Measurements from ENCODE around the gene CRX. TPM values are rescaled to one million over a fixed set of nuclear protein-coding genes. Genes with fewer than 3 reads are reported as not detected.
"Not testable (repeated sequence)": the region's sequence is repeated elsewhere in the genome, so short reads cannot be mapped to it uniquely, and the experiment has no call there.

Gene CRX
- total and polyA plus RNA-seq, 2 donors (not counting 1 experiment from before 2014, with no cell fraction given) = not detected

DNA sequence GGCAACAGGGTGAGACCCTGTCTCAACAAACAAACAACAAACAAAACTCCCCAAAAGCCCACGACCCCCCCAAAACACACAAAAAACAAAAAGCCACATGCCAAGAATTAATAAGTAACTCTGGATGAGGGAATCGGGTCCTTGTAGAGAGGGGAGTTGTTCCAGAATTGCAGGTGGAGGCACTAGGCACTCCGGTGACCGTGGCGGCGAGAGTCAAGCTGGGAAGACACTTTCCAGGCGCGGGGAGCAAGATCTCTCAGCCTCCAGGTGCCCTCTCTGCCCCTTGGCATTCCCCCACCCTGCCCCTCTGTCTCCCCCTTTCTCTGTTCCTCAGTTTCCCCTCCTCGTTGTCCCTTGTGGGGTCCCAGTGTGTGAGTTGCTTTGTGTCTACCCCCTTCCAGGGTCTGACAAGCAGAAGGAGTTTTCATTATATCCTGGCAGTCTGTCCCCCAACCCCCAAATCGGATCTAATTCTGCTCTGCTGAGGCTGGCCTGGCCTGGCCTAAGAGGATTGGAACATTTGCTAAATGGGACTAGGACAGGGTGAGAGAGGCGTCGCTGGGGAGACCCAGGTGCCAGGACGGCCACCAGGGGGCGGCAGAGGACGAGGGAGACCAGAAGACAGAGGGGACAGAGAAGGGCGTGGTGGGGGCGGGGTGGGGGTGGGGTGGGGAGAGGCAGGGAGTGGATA lies 8.3 kb upstream of the CRX start:
- TF ChIP-seq EZH2 (IDR thresholded peaks at IDR 0.05; ENCODE audit: borderline replicate concordance, insufficient read depth, low read depth, low read length, poor library complexity, severe bottlenecking) = no peak
- TF ChIP-seq, protein P1, sequence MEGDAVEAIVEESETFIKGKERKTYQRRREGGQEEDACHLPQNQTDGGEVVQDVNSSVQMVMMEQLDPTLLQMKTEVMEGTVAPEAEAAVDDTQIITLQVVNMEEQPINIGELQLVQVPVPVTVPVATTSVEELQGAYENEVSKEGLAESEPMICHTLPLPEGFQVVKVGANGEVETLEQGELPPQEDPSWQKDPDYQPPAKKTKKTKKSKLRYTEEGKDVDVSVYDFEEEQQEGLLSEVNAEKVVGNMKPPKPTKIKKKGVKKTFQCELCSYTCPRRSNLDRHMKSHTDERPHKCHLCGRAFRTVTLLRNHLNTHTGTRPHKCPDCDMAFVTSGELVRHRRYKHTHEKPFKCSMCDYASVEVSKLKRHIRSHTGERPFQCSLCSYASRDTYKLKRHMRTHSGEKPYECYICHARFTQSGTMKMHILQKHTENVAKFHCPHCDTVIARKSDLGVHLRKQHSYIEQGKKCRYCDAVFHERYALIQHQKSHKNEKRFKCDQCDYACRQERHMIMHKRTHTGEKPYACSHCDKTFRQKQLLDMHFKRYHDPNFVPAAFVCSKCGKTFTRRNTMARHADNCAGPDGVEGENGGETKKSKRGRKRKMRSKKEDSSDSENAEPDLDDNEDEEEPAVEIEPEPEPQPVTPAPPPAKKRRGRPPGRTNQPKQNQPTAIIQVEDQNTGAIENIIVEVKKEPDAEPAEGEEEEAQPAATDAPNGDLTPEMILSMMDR (IDR thresholded peaks at IDR 0.05) = peak; percentile 63
- H2AFZ ChIP-seq (ENCODE audit: insufficient read depth, low read depth, low read length, poor library complexity, severe bottlenecking) = no peak overlapping the region
- no peak overlapping the region for H3K4me3 ChIP-seq (ENCODE audit: control extremely low read depth in 1 of 5, extremely low read depth in 1 of 5, insufficient read depth in 1 of 5, low read depth in 2 of 5, low read length in 4 of 5)
- H3K4me3 Mint-ChIP-seq = no peak overlapping the region
- H3K36me3 ChIP-seq (replicated peaks in 1 of 2; ENCODE audit: control extremely low read depth in 1 of 2, control insufficient read depth in 1 of 2, extremely low read depth in 1 of 2, insufficient read depth in 2 of 2, low read length in 1 of 2) = no peaks in the 10 kb centered on the region
- intact Hi-C loops (cut with micrococcal nuclease) = no loop called here
- no peak overlapping the region for H3K4me2 ChIP-seq (replicated peaks; ENCODE audit: low read depth, low read length, poor library complexity, severe bottlenecking)
- ChIA-PET CTCF (no interaction called here), POLR2A (no interaction called here)
- 83% methylated on average over 6 of the region's 17 CpGs for WGBS (ENCODE audit: insufficient coverage)
- peak; percentile 61 for DNase-seq
- no peaks in the 10 kb centered on the region for H4K20me1 ChIP-seq (ENCODE audit: control insufficient read depth, insufficient read depth, low read length, poor library complexity, severe bottlenecking)
- H3K27ac Mint-ChIP-seq = no peak overlapping the region
- H3K27me3 ChIP-seq (replicated peaks in 1 of 4; ENCODE audit: control extremely low read depth in 1 of 4, control insufficient read depth in 3 of 4, insufficient read depth in 4 of 4, low read length in 3 of 4) = peaks cover 0 to 10% (median 0%) of the 10 kb centered on the region in 4 experiments
- no peaks in the 10 kb centered on the region for H3K4me1 ChIP-seq (ENCODE audit: control insufficient read depth in 2 of 2, insufficient read depth in 2 of 2, low read length in 2 of 2)
- no peak overlapping the region for H3K9ac ChIP-seq (ENCODE audit: low read length)
- peak; percentile 51 for ATAC-seq (ENCODE audit: low read depth)
- no peaks in the 10 kb centered on the region for H3K9me3 Mint-ChIP-seq (ENCODE audit: insufficient read depth)
- H3K27ac ChIP-seq (ENCODE audit: low read length in 2 of 2) = no peak overlapping the region
- no peaks in the 10 kb centered on the region for H3K4me1 Mint-ChIP-seq
- H3K79me2 ChIP-seq (ENCODE audit: control insufficient read depth, insufficient read depth, low read length) = no peaks in the 10 kb centered on the region
- peaks cover 14% of the 10 kb centered on the region for H3K27me3 Mint-ChIP-seq
- no peaks in the 10 kb centered on the region for H3K9me3 ChIP-seq (ENCODE audit: control extremely low read depth in 1 of 3, control insufficient read depth in 2 of 3, insufficient read depth in 1 of 3, low read length in 2 of 3)

DNA sequence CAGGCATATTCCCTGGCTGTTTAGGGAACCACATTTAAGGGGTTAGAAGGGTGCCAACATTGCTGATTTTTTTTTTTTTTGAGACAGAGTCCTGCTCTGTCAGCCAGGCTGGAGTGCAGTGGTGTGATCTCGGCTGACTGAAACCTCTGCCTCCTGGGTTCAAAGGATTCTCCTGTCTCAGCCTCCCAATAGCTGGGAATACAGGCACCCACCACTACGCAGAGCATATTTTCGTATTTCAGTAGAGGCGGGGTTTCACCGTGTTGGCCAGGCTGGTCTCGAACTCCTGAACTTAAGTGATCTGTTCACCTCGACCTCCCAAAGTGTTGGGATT lies 7.8 kb upstream of the CRX start:
- H3K4me2 ChIP-seq (replicated peaks; ENCODE audit: low read depth, low read length, poor library complexity, severe bottlenecking) = no peak overlapping the region
- H3K4me1 Mint-ChIP-seq = no peaks in the 10 kb centered on the region
- 77% methylated on average over 6 of the region's 7 CpGs for WGBS (ENCODE audit: insufficient coverage)
- H3K79me2 ChIP-seq (ENCODE audit: control insufficient read depth, insufficient read depth, low read length) = no peaks in the 10 kb centered on the region
- no peaks in the 10 kb centered on the region for H3K9me3 ChIP-seq (ENCODE audit: control extremely low read depth in 1 of 3, control insufficient read depth in 2 of 3, insufficient read depth in 1 of 3, low read length in 2 of 3)
- ATAC-seq (ENCODE audit: low read depth) = no peak
- H3K9me3 Mint-ChIP-seq (ENCODE audit: insufficient read depth) = no peaks in the 10 kb centered on the region
- DNase-seq = no peak
- no peak overlapping the region for H3K4me3 ChIP-seq (ENCODE audit: control extremely low read depth in 1 of 5, extremely low read depth in 1 of 5, insufficient read depth in 1 of 5, low read depth in 2 of 5, low read length in 4 of 5)
- no peaks in the 10 kb centered on the region for H3K36me3 ChIP-seq (replicated peaks in 1 of 2; ENCODE audit: control extremely low read depth in 1 of 2, control insufficient read depth in 1 of 2, extremely low read depth in 1 of 2, insufficient read depth in 2 of 2, low read length in 1 of 2)
- no peak overlapping the region for H2AFZ ChIP-seq (ENCODE audit: insufficient read depth, low read depth, low read length, poor library complexity, severe bottlenecking)
- H3K4me1 ChIP-seq (ENCODE audit: control insufficient read depth in 2 of 2, insufficient read depth in 2 of 2, low read length in 2 of 2) = no peaks in the 10 kb centered on the region
- TF ChIP-seq, protein P1 (IDR thresholded peaks at IDR 0.05) = peak; percentile 29
- TF ChIP-seq EZH2 (IDR thresholded peaks at IDR 0.05; ENCODE audit: borderline replicate concordance, insufficient read depth, low read depth, low read length, poor library complexity, severe bottlenecking) = no peak
- peaks cover 0 to 10% (median 0%) of the 10 kb centered on the region in 4 experiments for H3K27me3 ChIP-seq (replicated peaks in 1 of 4; ENCODE audit: control extremely low read depth in 1 of 4, control insufficient read depth in 3 of 4, insufficient read depth in 4 of 4, low read length in 3 of 4)
- ChIA-PET CTCF (no interaction called here), POLR2A (no interaction called here)
- peaks cover 15% of the 10 kb centered on the region for H3K27me3 Mint-ChIP-seq
- no peak overlapping the region for H3K9ac ChIP-seq (ENCODE audit: low read length)
- no peak overlapping the region for H3K27ac Mint-ChIP-seq
- intact Hi-C loops (cut with micrococcal nuclease) = no loop called here
- H3K27ac ChIP-seq (ENCODE audit: low read length in 2 of 2) = no peak overlapping the region
- H3K4me3 Mint-ChIP-seq = no peak overlapping the region
- H4K20me1 ChIP-seq (ENCODE audit: control insufficient read depth, insufficient read depth, low read length, poor library complexity, severe bottlenecking) = no peaks in the 10 kb centered on the region

DNA sequence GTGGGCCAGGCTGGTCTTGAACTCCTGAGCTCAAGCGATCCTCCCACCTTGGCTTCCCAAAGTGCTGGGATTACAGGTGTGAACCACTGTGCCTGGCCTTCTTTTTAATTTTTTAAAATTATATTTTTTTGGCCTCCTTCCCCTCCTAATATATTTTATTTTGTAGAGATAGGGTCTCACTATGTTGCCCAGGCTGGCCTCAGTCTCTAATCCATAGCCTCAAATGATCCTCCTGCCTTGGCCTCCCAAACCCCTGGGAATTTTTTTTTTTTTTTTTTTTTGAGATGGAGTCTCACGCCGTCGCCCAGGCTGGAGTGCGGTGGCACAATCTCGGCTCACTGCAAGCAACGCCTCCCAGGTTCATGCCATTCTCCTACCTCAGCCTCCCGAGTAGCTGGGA lies 5.5 kb upstream of the CRX start:
- CTCF ChIA-PET = interaction anchor here (0.8 kb wide), 1 partner anchor 457 kb away, joined by 3 read pairs; no protein-coding TSS in a partner anchor
- peaks cover 34% of the 10 kb centered on the region for H3K27me3 Mint-ChIP-seq
- WGBS (ENCODE audit: insufficient coverage) = no CpG with 5 or more reads among the region's 8 CpGs
- H3K4me1 ChIP-seq (ENCODE audit: control insufficient read depth in 2 of 2, insufficient read depth in 2 of 2, low read length in 2 of 2); intact Hi-C loops (cut with micrococcal nuclease); H3K9me3 ChIP-seq (ENCODE audit: control extremely low read depth in 1 of 3, control insufficient read depth in 2 of 3, insufficient read depth in 1 of 3, low read length in 2 of 3); DNase-seq; H3K4me1 Mint-ChIP-seq; H3K36me3 ChIP-seq (replicated peaks in 1 of 2; ENCODE audit: control extremely low read depth in 1 of 2, control insufficient read depth in 1 of 2, extremely low read depth in 1 of 2, insufficient read depth in 2 of 2, low read length in 1 of 2); H3K27ac Mint-ChIP-seq; H3K4me3 Mint-ChIP-seq; ATAC-seq (ENCODE audit: low read depth); H3K9ac ChIP-seq (ENCODE audit: low read length); H3K27ac ChIP-seq (ENCODE audit: low read length in 2 of 2); H3K4me2 ChIP-seq (replicated peaks; ENCODE audit: low read depth, low read length, poor library complexity, severe bottlenecking); H3K9me3 Mint-ChIP-seq (ENCODE audit: insufficient read depth); H3K79me2 ChIP-seq (ENCODE audit: control insufficient read depth, insufficient read depth, low read length); H3K4me3 ChIP-seq (ENCODE audit: control extremely low read depth in 1 of 5, extremely low read depth in 1 of 5, insufficient read depth in 1 of 5, low read depth in 2 of 5, low read length in 4 of 5); H4K20me1 ChIP-seq (ENCODE audit: control insufficient read depth, insufficient read depth, low read length, poor library complexity, severe bottlenecking); H2AFZ ChIP-seq (ENCODE audit: insufficient read depth, low read depth, low read length, poor library complexity, severe bottlenecking): not testable (repeated sequence)
- POLR2A ChIA-PET = interaction anchor here (0.6 kb wide), 1 partner anchor 501 kb away, joined by 3 read pairs; no protein-coding TSS in a partner anchor
- peaks cover 0 to 23% (median 3%) of the 10 kb centered on the region in 4 experiments for H3K27me3 ChIP-seq (replicated peaks in 1 of 4; ENCODE audit: control extremely low read depth in 1 of 4, control insufficient read depth in 3 of 4, insufficient read depth in 4 of 4, low read length in 3 of 4)

Measured in B cell (primary cell).